RWPE1 (cell line): ENCODE results near the gene ADAMTSL2.

Source experiments
- CTCF ChIA-PET: fragments of 350-600 bp; sonication (Branson Sonifier 250); formaldehyde crosslinking; extraction: SDS; loops from one replicate; lab custom pipeline; 2021; lab: Yijun Ruan, JAX
- POLR2A ChIA-PET: fragments of 400-600 bp; formaldehyde crosslinking; extraction: SDS; loops from one replicate; lab custom pipeline; 2020; ENCODE audit warnings: antibody characterized with exemption; ENCODE audit not compliant: low non-redundant PET; lab: Yijun Ruan, JAX
- DNase-seq: peaks from one replicate; pipeline ENCODE4 v3.0.0; 2012; ENCODE audit warnings: low spot score
- H3K27ac ChIP-seq: fragments of 450-650 bp; 2 replicates; pipeline ENCODE4 v1.5.1; 2017
- CTCF ChIP-seq: fragments of 450-650 bp; conservative IDR thresholded peaks from 2 replicates; pipeline ENCODE4 v1.5.1; 2017; ENCODE audit warnings: low read depth, mild to moderate bottlenecking

The ADAMTSL2 gene

GRCh38 chr9:133581513-133582343, 47.2 kb downstream of the ADAMTSL2 start:
- CTCF ChIA-PET = interaction anchor here (0.7 kb wide), 2 partner anchors 9 to 131 kb away, joined by 3 to 4 read pairs; no protein-coding TSS in a partner anchor
- H3K27ac ChIP-seq = no peak overlapping the region
- POLR2A ChIA-PET = no interaction called here
- DNase-seq = peak; percentile 28
- no peak for TF ChIP-seq CTCF

- ChIA-PET POLR2A (no interaction called here), CTCF (no interaction called here)
- H3K27ac ChIP-seq = no peak overlapping the region
- DNase-seq = no peak
- TF ChIP-seq CTCF = no peak
Observed at GRCh38 chr9:133582501-133583045, 48.1 kb downstream of the ADAMTSL2 start.

DNA sequence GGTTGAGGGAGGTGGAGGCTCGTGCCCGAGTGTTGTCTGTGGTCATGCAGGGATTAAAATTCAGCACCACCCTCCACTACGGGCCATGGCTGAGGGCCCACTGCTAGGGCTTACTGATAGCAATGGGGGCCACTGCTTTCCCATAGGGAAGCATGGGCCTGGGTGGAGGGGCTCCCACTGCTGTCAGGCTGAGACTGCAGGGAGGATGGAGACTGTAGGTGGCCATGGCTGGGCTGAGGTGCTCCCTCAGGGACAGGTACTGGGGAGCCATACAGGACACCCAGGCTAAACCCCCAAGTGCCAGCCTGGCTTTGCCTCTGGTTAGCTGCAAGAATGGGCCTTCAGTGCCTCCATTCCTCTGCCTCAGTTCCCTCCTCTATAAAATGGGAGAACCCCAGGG, 48.6 kb downstream of the ADAMTSL2 start:
- CTCF ChIA-PET = interaction anchor here (0.6 kb wide), 1 partner anchor 288 kb away, joined by 3 read pairs; no protein-coding TSS in a partner anchor
- TF ChIP-seq CTCF = no peak
- DNase-seq = no peak
- POLR2A ChIA-PET = no interaction called here
- H3K27ac ChIP-seq = no peak overlapping the region

GRCh38 chr9:133583586-133583985, 49.1 kb downstream of the ADAMTSL2 start:
- ChIA-PET CTCF (interaction anchor here (0.5 to 0.6 kb wide), 2 partner anchors 21 to 288 kb away, joined by 3 read pairs; no protein-coding TSS in a partner anchor), POLR2A (no interaction called here)
- TF ChIP-seq CTCF = no peak
- no peak overlapping the region for H3K27ac ChIP-seq
- no peak for DNase-seq

DNA sequence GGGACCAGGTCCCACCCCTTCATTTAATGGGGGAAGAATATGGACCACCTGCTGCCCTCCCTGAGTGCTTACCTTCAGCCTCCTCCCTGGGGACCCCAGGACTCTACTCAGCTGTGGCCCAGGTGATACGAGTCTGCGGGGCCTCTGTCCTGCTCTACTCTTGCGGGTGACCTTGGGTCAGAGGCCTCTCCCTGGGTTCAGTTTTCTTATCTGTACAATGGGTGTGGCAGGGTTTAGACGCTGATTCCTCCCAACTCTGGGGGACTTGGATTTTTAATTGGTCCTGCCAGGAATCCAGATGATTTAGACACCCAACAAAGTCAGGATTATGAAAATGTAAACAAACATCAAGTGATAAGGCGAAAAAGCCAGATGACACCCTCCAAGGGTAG, 49.7 kb downstream of the ADAMTSL2 start:
- POLR2A ChIA-PET = no interaction called here
- no peak overlapping the region for H3K27ac ChIP-seq
- TF ChIP-seq CTCF = no peak
- CTCF ChIA-PET = interaction anchor here (0.5 kb wide), 1 partner anchor 21 kb away, joined by 3 read pairs; no protein-coding TSS in a partner anchor
- no peak for DNase-seq

- DNase-seq = no peak
- CTCF ChIA-PET = interaction anchor here (0.6 kb wide), 1 partner anchor 819 kb away, joined by 4 read pairs; no protein-coding TSS in a partner anchor
- POLR2A ChIA-PET = no interaction called here
- no peak overlapping the region for H3K27ac ChIP-seq
- TF ChIP-seq CTCF = no peak
Observed at GRCh38 chr9:133584559-133585476, 50.3 kb downstream of the ADAMTSL2 start.
